Loucy (cell line): ENCODE results near the gene PGS1.

Source experiments
- H2AFZ ChIP-seq: fragments of 200-600 bp; sonication (generic); 2 replicates; pipeline ENCODE4 v1.6.0; 2016; ENCODE audit warnings: antibody characterized with exemption, mild to moderate bottlenecking, low read length, moderate library complexity
- H3F3A ChIP-seq: fragments of 200-600 bp; 2 replicates; pipeline ENCODE4 v1.6.0; 2016; ENCODE audit warnings: antibody characterized with exemption, low read depth, mild to moderate bottlenecking
- H3K27me3 ChIP-seq: fragments of 200-600 bp; sonication (generic); 2 replicates; pipeline ENCODE4 v1.6.1; 2014; ENCODE audit warnings: low read length, mild to moderate bottlenecking; ENCODE audit not compliant: insufficient read depth, poor library complexity, severe bottlenecking
- H3K36me3 ChIP-seq: fragments of 200-600 bp; sonication (generic); 2 replicates; pipeline ENCODE4 v1.6.1; 2016; ENCODE audit warnings: low read length; ENCODE audit not compliant: insufficient read depth
- H3K4me1 ChIP-seq: fragments of 200-600 bp; sonication (generic); 2 replicates; pipeline ENCODE4 v1.5.1; 2014; ENCODE audit warnings: low read length, mild to moderate bottlenecking; ENCODE audit not compliant: insufficient read depth, poor library complexity, severe bottlenecking
- H3K4me2 ChIP-seq: fragments of 200-600 bp; sonication (generic); 2 replicates; pipeline ENCODE4 v1.6.0; 2014; ENCODE audit warnings: antibody characterized with exemption, low read length, low read depth, mild to moderate bottlenecking; ENCODE audit not compliant: poor library complexity, severe bottlenecking
- H3K4me3 ChIP-seq: fragments of 200-600 bp; sonication (generic); 2 replicates; pipeline ENCODE4 v1.5.1; 2014; ENCODE audit warnings: low read length, mild to moderate bottlenecking, mixed read lengths; ENCODE audit not compliant: poor library complexity, severe bottlenecking
- H3K79me2 ChIP-seq: fragments of 200-600 bp; sonication (generic); 2 replicates; pipeline ENCODE4 v1.6.1; 2014; ENCODE audit warnings: low read length; ENCODE audit not compliant: insufficient read depth
- H3K9ac ChIP-seq: fragments of 200-600 bp; sonication (generic); 2 replicates; pipeline ENCODE4 v1.6.0; 2014; ENCODE audit warnings: mild to moderate bottlenecking, low read depth, low read length, moderate library complexity; ENCODE audit not compliant: poor library complexity, severe bottlenecking
- H3K9me2 ChIP-seq: fragments of 200-600 bp; sonication (generic); replicated peaks from 2 replicates; pipeline ENCODE4 v1.6.1; 2016; ENCODE audit warnings: low read depth, low read length, mixed read lengths
- H3K9me3 ChIP-seq: fragments of 200-600 bp; sonication (generic); 2 replicates; pipeline ENCODE4 v1.6.1; 2014; ENCODE audit warnings: mild to moderate bottlenecking, antibody characterized with exemption, low read length, low read depth; ENCODE audit not compliant: insufficient read depth
- H4K20me1 ChIP-seq: fragments of 200-600 bp; sonication (generic); 2 replicates; pipeline ENCODE4 v1.6.0; 2014; ENCODE audit warnings: antibody characterized with exemption, low read length, mild to moderate bottlenecking; ENCODE audit not compliant: insufficient read depth, poor library complexity, severe bottlenecking
- EZH2phosphoT487 ChIP-seq: fragments of 200-600 bp; IDR thresholded peaks from 2 replicates; pipeline ENCODE4 v1.6.1; 2018; ENCODE audit warnings: antibody characterized with exemption, mild to moderate bottlenecking, moderate library complexity, borderline replicate concordance
- TF ChIP-seq, protein P1 (sequence below): fragments of 200-600 bp; sonication (generic); conservative IDR thresholded peaks from 2 replicates; pipeline ENCODE4 v1.5.1; 2014; ENCODE audit warnings: mild to moderate bottlenecking, antibody characterized with exemption, low read length

PGS1 gene

DNA sequence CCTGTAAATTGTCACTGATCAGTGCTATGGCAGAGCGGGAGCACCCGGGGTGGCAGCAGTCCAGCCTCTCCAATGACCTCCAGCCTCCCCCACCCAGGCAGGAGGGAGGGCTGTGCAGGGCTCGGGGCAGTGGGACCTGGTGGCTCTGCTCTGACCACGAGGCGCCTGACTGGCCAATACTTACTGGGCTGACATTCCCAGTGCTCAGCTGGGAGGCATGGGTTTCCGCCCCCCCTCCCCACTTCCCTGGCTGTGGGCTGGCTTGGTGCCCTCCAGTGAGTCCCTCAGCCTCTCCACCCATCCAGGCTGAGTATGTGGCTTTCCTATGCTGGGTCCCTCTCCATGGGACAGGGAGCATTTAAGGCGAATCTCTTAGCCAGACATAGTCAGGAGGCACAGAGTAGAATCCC lies 21.3 kb upstream of the PGS1 start:
- H3K4me1 ChIP-seq = peaks cover 31% of the 10 kb centered on the region

DNA sequence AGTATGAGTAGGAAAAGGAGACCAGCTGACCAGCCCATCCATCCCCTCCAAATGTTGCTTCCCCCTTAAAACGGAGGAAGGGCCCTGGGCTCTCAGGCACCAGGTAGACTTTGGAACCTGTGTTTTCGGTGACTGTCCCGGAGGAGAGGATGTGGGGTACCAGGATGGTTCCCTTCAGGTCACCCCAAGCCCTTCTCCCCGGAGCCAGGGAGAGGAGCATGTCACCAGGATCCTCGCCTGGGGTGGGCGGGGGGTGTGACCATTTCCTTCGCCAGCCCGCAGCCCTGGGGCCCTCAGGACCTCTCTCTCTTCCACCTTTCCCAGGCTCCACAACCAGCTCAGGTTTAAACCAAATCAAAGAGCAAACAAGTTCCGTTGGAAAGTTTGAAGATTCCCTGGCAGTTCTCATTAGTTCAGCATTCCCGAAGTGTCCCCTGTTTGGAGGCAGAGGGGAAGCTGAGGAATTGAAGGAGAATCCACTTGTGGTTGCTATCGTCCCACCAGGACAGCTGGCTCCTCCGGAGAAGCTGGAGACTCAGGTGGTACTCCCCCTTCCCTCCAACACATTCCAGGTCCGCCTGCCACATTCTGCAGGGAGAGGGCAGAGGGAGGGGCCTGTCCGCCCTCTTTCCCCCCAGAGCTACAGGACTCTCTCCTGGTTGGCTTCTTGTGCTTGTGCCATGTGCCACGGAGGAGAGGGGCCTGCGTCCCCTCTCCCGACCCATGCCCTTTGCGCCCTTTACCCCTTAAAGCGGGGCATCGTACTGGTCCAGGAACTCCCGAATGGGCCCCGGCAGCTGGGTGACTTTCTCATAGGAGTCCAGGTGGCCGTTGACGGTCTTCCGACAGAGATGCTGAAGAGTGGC lies 20.5 kb upstream of the PGS1 start:
- no peaks in the 10 kb centered on the region for H3K79me2 ChIP-seq
- TF ChIP-seq, protein P1, sequence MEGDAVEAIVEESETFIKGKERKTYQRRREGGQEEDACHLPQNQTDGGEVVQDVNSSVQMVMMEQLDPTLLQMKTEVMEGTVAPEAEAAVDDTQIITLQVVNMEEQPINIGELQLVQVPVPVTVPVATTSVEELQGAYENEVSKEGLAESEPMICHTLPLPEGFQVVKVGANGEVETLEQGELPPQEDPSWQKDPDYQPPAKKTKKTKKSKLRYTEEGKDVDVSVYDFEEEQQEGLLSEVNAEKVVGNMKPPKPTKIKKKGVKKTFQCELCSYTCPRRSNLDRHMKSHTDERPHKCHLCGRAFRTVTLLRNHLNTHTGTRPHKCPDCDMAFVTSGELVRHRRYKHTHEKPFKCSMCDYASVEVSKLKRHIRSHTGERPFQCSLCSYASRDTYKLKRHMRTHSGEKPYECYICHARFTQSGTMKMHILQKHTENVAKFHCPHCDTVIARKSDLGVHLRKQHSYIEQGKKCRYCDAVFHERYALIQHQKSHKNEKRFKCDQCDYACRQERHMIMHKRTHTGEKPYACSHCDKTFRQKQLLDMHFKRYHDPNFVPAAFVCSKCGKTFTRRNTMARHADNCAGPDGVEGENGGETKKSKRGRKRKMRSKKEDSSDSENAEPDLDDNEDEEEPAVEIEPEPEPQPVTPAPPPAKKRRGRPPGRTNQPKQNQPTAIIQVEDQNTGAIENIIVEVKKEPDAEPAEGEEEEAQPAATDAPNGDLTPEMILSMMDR = no peak
- no peak for TF ChIP-seq EZH2phosphoT487
- no peak overlapping the region for H2AFZ ChIP-seq
- peaks cover 31% of the 10 kb centered on the region for H3K4me1 ChIP-seq
- H3K36me3 ChIP-seq = no peaks in the 10 kb centered on the region
- peaks cover 5% of the 10 kb centered on the region; the same call in 1 of the 2 replicates for H3F3A ChIP-seq
- H3K27me3 ChIP-seq = peaks cover 9% of the 10 kb centered on the region
- H3K4me2 ChIP-seq = no peak overlapping the region
- H3K4me3 ChIP-seq = no peak overlapping the region
- H3K9me2 ChIP-seq = no peaks in the 10 kb centered on the region
- no peak overlapping the region for H3K9ac ChIP-seq
- no peaks in the 10 kb centered on the region for H3K9me3 ChIP-seq
- no peaks in the 10 kb centered on the region for H4K20me1 ChIP-seq

More for the DNA sequence above, 21.3 kb upstream of the PGS1 start:
- no peak overlapping the region for H2AFZ ChIP-seq
- H3F3A ChIP-seq = peaks cover 5% of the 10 kb centered on the region; the same call in 1 of the 2 replicates
- no peaks in the 10 kb centered on the region for H3K9me3 ChIP-seq
- no peaks in the 10 kb centered on the region for H4K20me1 ChIP-seq
- H3K79me2 ChIP-seq = no peaks in the 10 kb centered on the region
- peak overlapping the region; percentile 38 for H3K4me3 ChIP-seq
- H3K9me2 ChIP-seq = no peaks in the 10 kb centered on the region
- TF ChIP-seq EZH2phosphoT487 = no peak
- TF ChIP-seq, protein P1 = no peak
- peak overlapping the region; percentile 55 for H3K4me2 ChIP-seq
- H3K9ac ChIP-seq = no peak overlapping the region
- H3K36me3 ChIP-seq = no peaks in the 10 kb centered on the region
- peaks cover 9% of the 10 kb centered on the region for H3K27me3 ChIP-seq

DNA sequence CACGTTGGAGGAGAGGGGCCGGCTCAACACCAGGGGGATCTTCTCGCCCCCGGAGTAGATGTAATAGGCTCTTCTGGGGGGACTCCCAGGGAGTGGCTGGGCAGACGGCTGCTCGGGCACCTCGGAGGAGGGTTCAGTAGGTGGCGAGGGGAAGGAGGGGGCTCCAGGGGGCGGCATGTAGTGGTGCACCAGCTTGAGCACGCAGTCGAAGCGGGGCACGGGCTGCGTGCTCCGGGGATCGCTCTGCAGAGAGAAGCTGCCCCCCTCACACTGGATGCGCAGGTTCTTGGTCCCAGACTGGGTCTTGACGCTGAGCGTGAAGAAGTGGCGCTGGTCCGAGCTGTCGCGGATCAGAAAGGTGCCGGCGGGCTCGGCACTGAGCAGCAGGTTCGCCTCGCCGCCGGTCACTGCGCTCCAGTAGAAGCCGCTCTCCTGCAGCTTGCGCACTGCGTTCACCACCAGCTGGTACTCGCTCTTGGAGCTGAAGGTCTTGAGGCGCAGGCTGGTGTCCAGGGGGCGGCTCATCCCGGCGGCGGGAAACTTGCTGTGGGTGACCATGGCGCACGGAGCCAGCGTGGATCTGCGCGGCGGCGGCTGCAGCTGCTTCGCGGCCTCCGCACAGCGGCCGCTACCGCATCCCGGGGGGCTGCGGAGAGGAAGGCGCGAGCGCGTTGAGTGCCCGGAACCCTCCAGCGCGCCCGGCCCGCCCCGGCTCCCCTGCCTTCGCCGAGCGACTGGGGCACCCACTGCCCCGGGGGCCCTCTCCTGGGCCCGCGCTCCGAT lies 19.7 kb upstream of the PGS1 start:
- H2AFZ ChIP-seq = no peak overlapping the region
- no peak for TF ChIP-seq EZH2phosphoT487
- TF ChIP-seq, protein P1 = no peak
- no peaks in the 10 kb centered on the region for H3K36me3 ChIP-seq
- H3K4me2 ChIP-seq = no peak overlapping the region
- peaks cover 28% of the 10 kb centered on the region for H3K4me1 ChIP-seq
- H3K79me2 ChIP-seq = no peaks in the 10 kb centered on the region
- H3K9me3 ChIP-seq = no peaks in the 10 kb centered on the region
- H3K4me3 ChIP-seq = no peak overlapping the region
- H3K27me3 ChIP-seq = peaks cover 9% of the 10 kb centered on the region
- no peaks in the 10 kb centered on the region for H4K20me1 ChIP-seq
- H3K9me2 ChIP-seq = no peaks in the 10 kb centered on the region
- H3K9ac ChIP-seq = no peak overlapping the region
- peaks cover 5% of the 10 kb centered on the region; the same call in 1 of the 2 replicates for H3F3A ChIP-seq
